ENCODE data around the gene GOLM1. TPM values are rescaled to one million over a fixed set of nuclear protein-coding genes. Genes with fewer than 3 reads are reported as not detected.
"Not testable (repeated sequence)": the region's sequence is repeated elsewhere in the genome, so short reads cannot be mapped to it uniquely, and the experiment has no call there.

The GOLM1 gene, protein sequence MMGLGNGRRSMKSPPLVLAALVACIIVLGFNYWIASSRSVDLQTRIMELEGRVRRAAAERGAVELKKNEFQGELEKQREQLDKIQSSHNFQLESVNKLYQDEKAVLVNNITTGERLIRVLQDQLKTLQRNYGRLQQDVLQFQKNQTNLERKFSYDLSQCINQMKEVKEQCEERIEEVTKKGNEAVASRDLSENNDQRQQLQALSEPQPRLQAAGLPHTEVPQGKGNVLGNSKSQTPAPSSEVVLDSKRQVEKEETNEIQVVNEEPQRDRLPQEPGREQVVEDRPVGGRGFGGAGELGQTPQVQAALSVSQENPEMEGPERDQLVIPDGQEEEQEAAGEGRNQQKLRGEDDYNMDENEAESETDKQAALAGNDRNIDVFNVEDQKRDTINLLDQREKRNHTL
- total RNA-seq, result 10 to 100 TPM in 2 of 9 donors, 1 to 10 TPM in 7; 2.1 to 16.8 (median 3.8) TPM
- polyA plus RNA-seq, result 1 to 10 TPM; 1.9 to 7.7 TPM
- long read RNA-seq, donor 1, transcript GOLM1-203 (10 exons, 3,046 nt), result major isoform, 6 of 10 reads
- long read RNA-seq, donor 1, partial matches to known transcripts, result 2 of 10 reads
- long read RNA-seq, donor 1, other reads (novel, unspliced or antisense), result 0 of 10 reads
- long read RNA-seq, donor 2, partial matches to known transcripts, result 1 of 4 reads
- long read RNA-seq, donor 2, other reads (novel, unspliced or antisense), result 0 of 4 reads
- long read RNA-seq, donor 3, transcript GOLM1-203 (10 exons, 3,046 nt), result major isoform, 6 of 9 reads
- long read RNA-seq, donor 3, partial matches to known transcripts, result 1 of 9 reads
- long read RNA-seq, donor 3, other reads (novel, unspliced or antisense), result 2 of 9 reads

DNA sequence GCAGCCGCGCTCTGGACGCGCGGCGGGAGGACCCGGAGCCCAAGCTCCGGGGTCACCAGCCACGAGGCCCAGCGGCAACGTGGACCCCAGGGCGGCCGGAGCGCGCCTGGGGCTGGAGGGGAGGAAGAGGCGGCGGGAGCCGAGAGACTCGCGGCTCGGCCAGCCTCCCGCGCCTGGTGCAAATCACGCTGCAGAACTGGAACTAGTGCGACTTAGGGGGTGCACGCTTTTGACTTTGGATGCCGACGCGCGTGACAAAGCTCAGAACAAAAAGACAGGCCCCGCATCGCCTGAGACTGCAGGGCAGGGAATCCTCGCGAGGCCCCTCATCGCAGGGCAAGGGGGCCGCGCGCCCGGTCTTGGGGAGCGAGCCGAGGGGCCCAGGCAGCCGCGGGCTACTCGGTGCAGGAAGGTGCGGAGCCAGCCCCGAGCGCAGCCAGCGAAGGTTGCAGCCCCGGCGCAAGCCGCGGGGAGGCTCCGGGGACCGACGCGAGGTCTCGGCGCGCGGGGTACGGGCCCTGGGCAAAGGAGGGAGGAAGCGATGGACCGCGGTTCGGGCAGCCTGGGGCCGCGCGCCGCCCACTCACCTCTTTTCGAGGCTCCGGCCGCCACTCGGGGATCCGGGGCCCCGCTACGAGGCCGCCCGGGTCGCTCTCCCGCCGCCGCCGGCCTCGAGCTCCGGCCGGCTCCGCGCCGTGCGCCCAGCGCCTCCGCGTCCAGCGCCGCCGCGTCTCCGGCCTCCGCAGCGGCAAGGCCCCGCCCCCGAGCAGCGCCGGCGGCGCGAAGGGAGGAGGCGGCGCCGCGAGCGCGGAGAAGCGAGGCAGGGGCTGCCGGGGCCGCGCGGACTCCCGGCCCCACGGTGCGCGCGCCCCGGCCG, at the start of gene GOLM1:
GOLM1 (minus strand) TSS at position 735 of the 877 bp plus-strand sequence. CDS start 20,238 bp downstream, outside the sequence.
- DNase-seq (peak; percentile 35 to 68 (median 54)), ATAC-seq (peak; percentile 47 to 91 (median 77))
- H3K9me3 ChIP-seq, result no peaks in the 10 kb centered on the region
- H3K4me3 ChIP-seq, result peak within 1 kb of the TSS; percentile 47 to 90 (median 74)
- H3K27ac ChIP-seq, result peak within 1 kb of the TSS in 10 of 12 donors; percentile 48 to 81 (median 70)
- peak in 1 of 2 donors; percentile 7 for TF ChIP-seq POLR2A (IDR thresholded peaks at IDR 0.05)
- TF ChIP-seq, protein P1, sequence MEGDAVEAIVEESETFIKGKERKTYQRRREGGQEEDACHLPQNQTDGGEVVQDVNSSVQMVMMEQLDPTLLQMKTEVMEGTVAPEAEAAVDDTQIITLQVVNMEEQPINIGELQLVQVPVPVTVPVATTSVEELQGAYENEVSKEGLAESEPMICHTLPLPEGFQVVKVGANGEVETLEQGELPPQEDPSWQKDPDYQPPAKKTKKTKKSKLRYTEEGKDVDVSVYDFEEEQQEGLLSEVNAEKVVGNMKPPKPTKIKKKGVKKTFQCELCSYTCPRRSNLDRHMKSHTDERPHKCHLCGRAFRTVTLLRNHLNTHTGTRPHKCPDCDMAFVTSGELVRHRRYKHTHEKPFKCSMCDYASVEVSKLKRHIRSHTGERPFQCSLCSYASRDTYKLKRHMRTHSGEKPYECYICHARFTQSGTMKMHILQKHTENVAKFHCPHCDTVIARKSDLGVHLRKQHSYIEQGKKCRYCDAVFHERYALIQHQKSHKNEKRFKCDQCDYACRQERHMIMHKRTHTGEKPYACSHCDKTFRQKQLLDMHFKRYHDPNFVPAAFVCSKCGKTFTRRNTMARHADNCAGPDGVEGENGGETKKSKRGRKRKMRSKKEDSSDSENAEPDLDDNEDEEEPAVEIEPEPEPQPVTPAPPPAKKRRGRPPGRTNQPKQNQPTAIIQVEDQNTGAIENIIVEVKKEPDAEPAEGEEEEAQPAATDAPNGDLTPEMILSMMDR (IDR thresholded peaks at IDR 0.05), result peak in 3 of 12 donors; percentile 18 to 30 (median 23)
- intact Hi-C loops (cut with DNase I), result loop anchor here in 1 of 10 donors (10.0 kb wide), 1 partner anchor 96 kb away; no protein-coding TSS in a partner anchor
- peaks cover 0 to 2% (median 0%) of the 10 kb centered on the region in 9 donors for H3K27me3 ChIP-seq
- peaks cover 0 to 21% (median 9%) of the 10 kb centered on the region in 12 donors for H3K4me1 ChIP-seq
- H3K36me3 ChIP-seq, result no peaks in the 10 kb centered on the region
- WGBS, 4 donors, result 1% methylated on average over 42 to 125 of the region's 125 CpGs

DNA sequence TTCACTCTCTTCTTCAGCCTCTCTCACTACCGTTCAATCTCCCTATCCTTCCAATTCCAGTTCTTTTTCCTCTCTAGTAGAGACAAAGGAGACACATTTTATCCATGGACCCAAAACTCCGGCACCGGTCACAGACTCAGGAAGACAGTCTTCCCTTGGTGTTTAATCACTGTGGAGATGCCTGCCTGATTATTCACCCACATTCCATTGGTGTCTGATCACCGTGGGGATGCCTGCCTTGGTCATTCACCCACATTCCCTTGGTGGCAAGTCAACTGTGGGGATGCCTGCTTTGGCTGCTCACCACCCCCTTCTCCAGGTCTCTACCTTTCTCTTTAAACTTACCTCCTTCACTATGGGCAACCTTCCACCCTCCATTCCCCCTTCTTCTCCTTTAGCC, 47.3 kb upstream of the GOLM1 start:
- H3K4me3 ChIP-seq; DNase-seq; ATAC-seq; H3K4me1 ChIP-seq; H3K27ac ChIP-seq; H3K27me3 ChIP-seq; intact Hi-C loops (cut with DNase I); H3K36me3 ChIP-seq: not testable (repeated sequence)
- WGBS, 4 donors, result 87 to 92% (median 90%) methylated on average over 4 of the region's 4 CpGs
- H3K9me3 ChIP-seq, result peaks cover 0 to 11% (median 0%) of the 10 kb centered on the region in 12 donors

- ATAC-seq; intact Hi-C loops (cut with DNase I); DNase-seq; H3K4me3 ChIP-seq; H3K36me3 ChIP-seq; H3K27me3 ChIP-seq; H3K4me1 ChIP-seq; H3K27ac ChIP-seq: not testable (repeated sequence)
- WGBS, 4 donors, result 85 to 100% (median 89%) methylated on average over 1 of the region's 1 CpG
- H3K9me3 ChIP-seq, result peaks cover 0 to 11% (median 0%) of the 10 kb centered on the region in 12 donors
Measured at GRCh38 chr9:86145960-86146359, 46.6 kb upstream of the GOLM1 start.

DNA sequence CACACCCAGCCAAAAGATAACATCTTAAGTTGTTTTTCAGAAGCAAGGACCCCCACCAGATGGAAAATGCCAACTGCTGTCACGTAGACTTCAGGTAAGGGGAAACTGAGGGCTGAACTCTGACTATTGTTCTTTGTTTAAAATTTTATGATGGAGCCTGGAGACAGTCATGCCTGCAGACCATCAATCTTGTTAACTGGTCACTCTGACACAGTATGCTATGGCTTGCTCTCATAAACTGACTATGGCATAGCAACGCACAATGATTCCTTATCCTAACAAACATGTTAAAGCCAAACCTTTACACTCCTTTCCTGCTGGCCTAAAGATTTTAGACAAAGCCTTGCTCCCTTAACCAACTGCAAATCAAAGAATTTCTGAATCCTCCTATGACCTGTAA, 43.6 kb upstream of the GOLM1 start:
- ATAC-seq (no peak), DNase-seq (no peak)
- intact Hi-C loops (cut with DNase I), result no loop called here
- no peak overlapping the region for H3K27ac ChIP-seq
- H3K27me3 ChIP-seq, result no peaks in the 10 kb centered on the region
- WGBS, 4 donors, result 93 to 95% (median 94%) methylated on average over 2 of the region's 2 CpGs
- H3K36me3 ChIP-seq, result no peaks in the 10 kb centered on the region
- peaks cover 0 to 11% (median 0%) of the 10 kb centered on the region in 12 donors for H3K9me3 ChIP-seq
- no peak overlapping the region for H3K4me3 ChIP-seq
- TF ChIP-seq, protein P1 (IDR thresholded peaks at IDR 0.05), result no peak
- TF ChIP-seq POLR2A (IDR thresholded peaks at IDR 0.05), result no peak
- H3K4me1 ChIP-seq, result no peaks in the 10 kb centered on the region

Measured in heart left ventricle (tissue), 16 donors.